Iris pigment epithelial cell (primary cell): Measurements from ENCODE around the gene CTDSP2.

Source experiments
- DNase-seq: peaks from one replicate; pipeline ENCODE4 v3.0.0-alpha.2; 2011; ENCODE audit warnings: low read depth

The CTDSP2 gene

DNA sequence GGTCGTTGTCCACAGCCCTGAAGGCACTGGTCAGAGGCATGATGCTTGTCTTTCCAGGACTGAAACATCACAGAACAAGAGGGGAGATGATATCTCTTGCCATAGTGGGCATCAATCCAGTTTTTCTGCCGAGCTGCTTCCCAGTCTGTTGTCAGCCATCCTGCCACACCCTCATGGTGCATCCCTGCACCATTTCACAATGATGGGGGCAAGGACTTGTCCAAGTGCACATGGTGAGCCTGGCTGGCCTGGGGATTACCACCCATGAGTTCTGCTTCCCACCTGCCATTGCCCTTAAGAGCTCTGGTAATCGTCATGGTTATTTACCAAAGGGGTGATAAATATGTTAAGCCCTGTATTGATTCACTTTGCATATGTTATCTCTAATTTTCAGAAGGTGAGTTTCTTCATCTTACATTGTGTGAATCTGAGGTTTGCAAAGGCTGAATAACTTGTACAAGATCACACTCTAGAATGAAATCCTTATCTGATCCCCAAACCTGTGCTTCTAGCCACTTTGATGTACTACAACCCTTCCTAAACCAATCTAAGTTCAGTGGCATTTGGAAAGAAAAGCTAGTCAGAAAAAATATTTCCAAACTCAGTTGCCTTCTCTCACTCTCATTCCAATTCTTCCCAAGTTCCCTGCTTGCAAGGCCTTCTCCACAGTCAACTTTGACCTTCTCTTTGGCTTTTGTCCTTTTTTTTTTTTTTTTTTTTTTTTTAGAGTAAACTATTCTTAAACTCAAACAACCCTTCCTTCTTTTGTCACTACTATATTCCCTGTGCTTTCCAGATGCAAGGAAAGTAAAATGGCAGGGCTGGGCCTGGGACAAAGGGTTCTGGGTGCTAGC lies 30.3 kb downstream of the CTDSP2 start:
- DNase-seq: no peak

DNA sequence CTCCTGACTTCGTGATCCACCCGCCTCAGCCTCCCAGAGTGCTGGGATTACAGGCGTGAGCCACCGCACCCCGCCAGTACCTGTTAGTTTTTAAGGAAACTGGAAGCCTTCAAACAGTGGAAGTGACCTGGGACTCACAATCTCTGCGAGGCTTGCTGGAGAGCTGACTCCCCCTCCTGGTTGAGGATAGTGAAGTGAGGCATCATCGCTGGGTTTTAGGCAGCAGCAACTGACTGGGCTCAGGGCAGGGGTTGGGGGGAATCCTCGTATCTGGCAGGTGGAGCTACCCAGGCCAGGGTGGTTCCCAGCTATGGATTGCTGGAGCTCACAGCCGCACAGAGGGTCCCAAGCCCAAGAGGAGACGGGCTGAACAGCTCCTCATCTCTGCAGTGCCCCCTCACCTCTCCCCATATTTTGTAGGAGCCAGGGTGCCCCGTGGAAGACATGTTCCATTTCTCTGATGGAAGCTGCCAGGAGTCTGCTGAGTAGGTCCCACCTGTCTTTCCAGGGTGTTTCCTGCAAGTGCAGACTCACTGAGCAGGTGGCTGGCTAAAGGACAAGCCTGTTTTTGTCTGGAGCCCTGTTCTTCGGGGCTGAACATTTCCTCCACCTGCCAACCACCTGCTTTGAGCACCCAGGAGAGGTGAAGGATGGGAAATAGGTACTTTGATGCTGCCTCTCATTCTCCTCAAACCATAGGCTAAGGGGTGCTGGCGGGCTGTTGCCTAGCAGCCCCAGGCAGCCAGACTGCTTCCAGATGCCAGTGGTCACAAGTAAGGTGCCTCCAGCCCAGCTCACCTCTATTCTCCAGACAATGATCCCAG lies 31.1 kb downstream of the CTDSP2 start:
- no peak for DNase-seq

DNA sequence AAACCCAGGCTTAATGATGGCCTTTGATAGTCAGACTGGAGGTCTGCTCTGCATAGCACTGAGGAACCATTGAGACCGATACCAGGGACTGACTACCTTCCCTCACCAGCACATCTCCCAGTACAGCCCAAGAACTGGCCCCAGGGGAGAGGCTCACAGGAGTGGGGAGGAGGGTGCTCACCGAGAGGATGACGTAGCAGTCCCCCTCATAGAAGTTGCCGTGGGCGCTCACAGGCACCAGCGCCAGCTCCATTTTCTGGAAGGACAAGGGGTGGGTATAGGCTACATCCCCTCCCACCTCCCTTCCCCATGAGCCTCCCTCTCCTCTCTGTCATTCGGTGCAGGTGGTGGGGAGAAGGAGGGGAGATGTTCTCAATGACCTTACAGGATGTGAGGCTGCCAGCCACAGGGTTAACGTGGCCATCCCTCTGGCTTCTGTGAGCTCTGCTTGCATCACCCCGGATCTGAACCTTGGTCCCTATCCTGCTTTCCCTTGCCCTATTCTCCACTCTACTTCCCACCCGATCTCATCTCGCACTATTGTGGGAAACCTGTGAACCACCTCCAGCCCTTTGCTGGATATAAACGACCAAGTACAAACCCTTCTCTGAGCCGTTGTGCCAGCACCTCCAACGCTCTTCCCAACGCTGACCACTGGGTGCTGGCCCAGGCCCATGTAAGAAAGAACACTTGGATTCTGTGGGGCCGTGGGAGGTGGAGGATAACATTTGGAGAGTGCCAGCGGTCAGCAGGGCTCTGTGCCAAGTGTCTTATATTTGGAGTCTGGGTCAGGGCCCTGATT lies 32.4 kb downstream of the CTDSP2 start:
- no peak for DNase-seq

- peak; percentile 33 for DNase-seq
Observed at GRCh38 chr12:57813111-57813970, 33.2 kb downstream of the CTDSP2 start.

- no peak for DNase-seq
Observed at GRCh38 chr12:57811028-57811755, 35.3 kb downstream of the CTDSP2 start.

DNA sequence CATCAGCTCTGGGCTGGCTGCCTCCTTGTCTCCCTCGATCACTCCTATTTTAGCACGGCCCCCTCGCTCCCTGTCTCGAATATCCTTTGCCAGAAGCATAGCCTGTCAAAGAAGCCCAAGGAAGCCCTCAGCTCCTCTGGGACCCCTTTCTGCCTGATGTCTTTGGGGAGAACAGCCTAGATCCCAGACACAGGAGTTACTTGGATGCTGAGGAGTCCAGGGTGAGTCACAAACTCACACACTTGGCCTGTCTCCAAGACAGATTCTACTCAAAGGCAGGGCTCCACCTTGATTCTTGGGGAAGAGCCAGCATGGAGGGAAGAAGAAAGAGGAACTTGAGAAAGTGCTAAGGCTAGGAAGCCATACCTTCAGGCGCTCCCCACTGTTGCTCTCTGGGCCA lies 36.1 kb downstream of the CTDSP2 start:
- peak; percentile 70 for DNase-seq

DNA sequence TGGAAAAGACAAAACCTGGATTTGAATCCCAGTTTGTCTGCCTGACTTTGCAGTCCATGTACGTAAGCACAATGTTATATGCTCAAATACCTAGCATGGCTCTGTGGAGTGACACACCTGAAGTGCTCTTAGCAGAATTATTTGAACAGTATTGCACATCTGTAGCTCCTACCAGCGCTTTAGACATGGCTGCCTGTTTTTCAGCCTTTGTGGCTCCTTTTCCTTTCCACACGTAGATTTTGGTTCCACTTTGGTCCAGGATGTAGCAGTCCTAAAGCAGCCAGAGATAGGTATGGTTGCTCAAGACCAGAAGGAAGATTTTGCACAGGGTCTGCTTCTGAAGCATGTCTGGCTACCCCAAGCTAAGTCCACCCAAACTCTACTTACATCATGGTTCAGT lies 37.1 kb downstream of the CTDSP2 start:
- DNase-seq: no peak

DNA sequence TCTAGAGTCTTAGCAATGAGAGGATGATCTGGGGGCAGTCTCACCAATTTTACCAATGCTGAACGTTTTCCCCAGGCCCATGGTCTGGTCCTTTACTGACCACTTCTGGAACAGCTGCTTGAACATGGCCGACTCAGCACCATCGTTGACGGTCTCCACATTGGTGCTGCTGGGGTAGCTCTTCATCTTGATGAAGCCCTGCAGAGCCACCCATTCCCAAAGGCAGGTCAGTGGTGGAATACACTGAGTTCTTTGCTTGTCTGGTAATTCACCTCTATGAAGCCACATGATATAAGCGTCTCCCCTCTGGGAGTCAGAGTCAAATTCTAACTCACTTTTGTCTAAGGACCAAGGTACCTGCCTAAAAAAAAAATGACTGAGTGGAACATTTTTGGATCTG lies 38.2 kb downstream of the CTDSP2 start:
- DNase-seq: no peak

- DNase-seq: no peak
Observed at GRCh38 chr12:57807285-57807684, 39.2 kb downstream of the CTDSP2 start.

DNA sequence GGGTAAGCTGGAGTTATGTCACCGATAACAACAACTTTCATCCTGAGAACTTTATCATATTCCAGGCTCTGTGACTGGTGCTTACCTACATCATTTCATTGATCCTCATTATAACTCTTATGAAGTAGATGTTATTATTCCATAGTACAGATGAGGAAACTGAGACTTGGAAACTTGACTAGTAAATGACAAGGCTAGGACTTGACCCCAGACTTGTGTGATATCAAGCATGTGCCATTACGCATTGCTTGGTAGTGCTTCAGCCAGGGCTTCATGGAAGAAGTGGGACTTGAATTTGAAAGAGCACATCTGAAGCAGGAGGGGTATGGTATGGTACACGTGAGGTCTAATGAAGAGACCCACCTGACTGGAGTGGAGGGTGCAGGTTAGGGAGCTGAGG lies 39.9 kb downstream of the CTDSP2 start:
- DNase-seq: no peak

DNA sequence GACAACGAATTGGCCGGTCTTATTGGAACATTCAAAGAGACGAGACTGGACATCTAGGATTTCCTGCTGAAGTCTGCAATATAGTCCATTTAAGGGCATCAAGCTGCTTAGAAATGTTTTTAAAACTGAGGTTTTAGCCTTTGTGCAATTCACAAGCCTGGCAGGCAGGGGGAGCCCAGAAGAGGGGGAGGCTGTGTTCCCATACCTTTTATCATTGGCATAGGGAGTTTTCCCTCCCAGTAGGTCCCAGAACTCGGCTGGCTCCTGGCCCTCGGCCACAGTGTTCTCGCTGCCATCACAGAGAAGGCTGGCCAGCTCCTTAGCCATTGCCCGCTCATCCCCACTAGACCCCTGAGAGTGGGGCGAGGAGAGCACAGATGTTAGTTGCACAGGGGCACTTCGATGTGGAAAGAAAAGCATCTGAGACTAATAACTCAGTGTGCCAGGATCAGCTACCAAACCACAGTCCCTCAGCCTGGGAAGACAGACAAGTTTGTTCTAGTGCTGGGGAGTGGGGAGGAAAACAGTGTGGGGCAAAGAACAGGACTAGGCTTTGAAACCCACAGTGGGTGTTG lies 43.1 kb downstream of the CTDSP2 start:
- peak; percentile 40 for DNase-seq

GRCh38 chr12:57802607-57803006 lies 43.9 kb downstream of the CTDSP2 start:
- no peak for DNase-seq

DNA sequence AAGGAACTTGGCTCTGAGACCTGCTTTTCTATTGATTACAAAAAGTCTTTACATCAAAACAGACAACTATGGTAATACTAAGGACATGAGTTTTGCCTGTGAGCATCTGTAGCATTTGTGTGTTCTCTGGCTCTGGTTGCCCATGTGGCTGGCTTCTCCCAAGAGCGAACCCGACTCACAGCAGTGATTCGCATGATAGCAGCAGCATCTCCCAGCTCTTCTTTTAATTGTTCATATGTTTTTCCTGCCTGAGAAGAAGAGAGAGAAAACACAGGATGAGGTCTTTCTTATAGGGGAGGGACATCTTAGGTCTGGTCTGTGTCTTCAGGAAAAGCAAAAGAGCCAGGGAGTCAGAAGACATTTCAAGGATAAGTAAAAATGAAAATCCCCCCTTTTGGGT lies 45.6 kb downstream of the CTDSP2 start:
- DNase-seq: no peak

GRCh38 chr12:57797933-57798332 lies 48.6 kb downstream of the CTDSP2 start:
- DNase-seq: no peak

DNA sequence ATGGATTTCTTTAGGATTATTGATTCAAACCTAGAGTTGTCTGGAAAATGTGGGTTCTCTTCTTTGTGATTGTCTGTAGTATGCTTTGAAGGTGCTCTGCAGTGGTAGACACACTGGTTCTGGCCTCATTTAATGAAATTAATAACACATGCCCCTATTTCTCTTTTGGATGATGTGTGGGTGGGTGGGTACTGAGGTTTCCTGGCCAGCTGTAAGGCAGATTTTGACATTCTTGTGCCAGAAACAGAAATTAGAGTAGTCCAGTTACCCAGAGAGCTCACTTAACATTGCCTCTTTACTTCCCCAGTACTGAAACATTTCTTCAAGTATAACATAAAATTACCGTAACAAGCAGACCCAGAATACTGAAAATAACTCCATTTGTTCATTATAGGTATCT lies 49.5 kb downstream of the CTDSP2 start:
- DNase-seq: no peak

- peak; percentile 36 for DNase-seq
Observed at GRCh38 chr12:57795354-57795753, 51.2 kb downstream of the CTDSP2 start.

- peak; percentile 93 for DNase-seq
Observed at GRCh38 chr12:57793920-57794319, 52.6 kb downstream of the CTDSP2 start.

- DNase-seq: no peak
Observed at GRCh38 chr12:57783861-57784260, 62.7 kb downstream of the CTDSP2 start.

DNA sequence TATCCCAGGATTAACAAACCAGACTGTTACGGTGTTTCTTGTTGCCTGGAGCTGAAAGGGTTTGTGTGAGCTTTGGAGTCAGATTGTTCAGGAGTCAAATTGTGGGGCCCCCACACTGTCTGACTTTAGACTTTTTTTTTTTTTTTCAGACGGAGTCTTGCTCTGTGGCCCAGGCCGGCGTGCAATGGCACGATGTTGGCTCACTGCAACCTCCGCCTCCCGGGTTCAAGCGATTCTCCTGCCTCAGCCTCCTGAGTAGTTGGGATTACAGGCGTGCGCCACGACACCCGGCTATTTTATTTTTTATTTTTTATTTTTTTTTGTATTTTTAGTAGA lies 63.1 kb downstream of the CTDSP2 start:
- DNase-seq: no peak

- DNase-seq: peak; percentile 94
Observed at GRCh38 chr12:57782608-57783465, 63.7 kb downstream of the CTDSP2 start, which contains the start of gene TSFM. TSS of gene TSFM (plus strand) at chr12:57782787. CDS start at chr12:57782802, 15 bp downstream.
